Dermis blood vessel endothelial cell (primary cell): ENCODE data around the gene NAA50. TPM values are rescaled to one million over a fixed set of nuclear protein-coding genes. Genes with fewer than 3 reads are reported as not detected.

ENCODE experiments used
- DNase-seq: peaks from one replicate; pipeline ENCODE4 v3.0.0; 2010
- total RNA-seq: library from RNA; depleted of rRNA; stranded (reverse); fragments of >200 nt; gene quantifications from 2 replicates; pipeline ENCODE4 v1.2.3, GENCODE V29; 2014

Gene NAA50
- total RNA-seq, 1 donor from 2014 or later, result 201 TPM

GRCh38 chr3:113741620-113742019, 4.4 kb downstream of the NAA50 start:
- DNase-seq, result no peak

GRCh38 chr3:113741086-113741485, 5.0 kb downstream of the NAA50 start:
- DNase-seq, result no peak

- DNase-seq, result peak; percentile 82
These were observed 9.4 kb downstream of the NAA50 start for GRCh38 chr3:113736548-113737089.

- no peak for DNase-seq
These were observed 14.4 kb downstream of the NAA50 start for GRCh38 chr3:113731694-113732093.

GRCh38 chr3:113730550-113730949, 15.5 kb downstream of the NAA50 start:
- DNase-seq, result no peak

- no peak for DNase-seq
These were observed 17.4 kb downstream of the NAA50 start for GRCh38 chr3:113728661-113729060.

- no peak for DNase-seq
These were observed 24.4 kb downstream of the NAA50 start for GRCh38 chr3:113721636-113722035.

- no peak for DNase-seq
These were observed 26.3 kb downstream of the NAA50 start for GRCh38 chr3:113719758-113720157.

- DNase-seq, result no peak
These were observed 26.8 kb downstream of the NAA50 start for GRCh38 chr3:113719294-113719693.

- no peak for DNase-seq
These were observed 28.2 kb downstream of the NAA50 start for GRCh38 chr3:113717818-113718217.

GRCh38 chr3:113717308-113717707, 28.7 kb downstream of the NAA50 start:
- DNase-seq, result no peak

- no peak for DNase-seq
These were observed 31.3 kb downstream of the NAA50 start for GRCh38 chr3:113714702-113715101.

GRCh38 chr3:113712129-113712528, 33.9 kb downstream of the NAA50 start:
- DNase-seq, result no peak

- no peak for DNase-seq
These were observed 38.2 kb downstream of the NAA50 start for GRCh38 chr3:113707835-113708234.

GRCh38 chr3:113698956-113699355, 47.1 kb downstream of the NAA50 start:
- DNase-seq, result peak; percentile 16

- DNase-seq, result no peak
These were observed 47.8 kb downstream of the NAA50 start for GRCh38 chr3:113698213-113698742.

GRCh38 chr3:113697500-113698090, 48.5 kb downstream of the NAA50 start:
- peak; percentile 33 for DNase-seq

- peak; percentile 99 for DNase-seq
These were observed 49.2 kb downstream of the NAA50 start for GRCh38 chr3:113696658-113697499.

GRCh38 chr3:113695786-113696645, 50.0 kb downstream of the NAA50 start, which contains the start of gene USF3:
USF3 (minus strand) TSS chr3:113696642; CDS start chr3:113674878, 21,764 bp downstream.
- peak; percentile 74 for DNase-seq

GRCh38 chr3:113695431-113695785, 50.6 kb downstream of the NAA50 start:
- DNase-seq, result no peak

- no peak for DNase-seq
These were observed 55.6 kb downstream of the NAA50 start for GRCh38 chr3:113690482-113690881.

- no peak for DNase-seq
These were observed 59.9 kb downstream of the NAA50 start for GRCh38 chr3:113685956-113686721.
